HG03064 (cell line): ENCODE measurements around the gene OR13A1.
"Not testable (repeated sequence)": the region's sequence is repeated elsewhere in the genome, so short reads cannot be mapped to it uniquely, and the experiment has no call there.

Experiments used
- ATAC-seq: cut with Tn5 transposase; IDR thresholded peaks from one replicate; pipeline ENCODE4 v1.9.1; 2021; ENCODE audit warnings: low read depth; ENCODE audit not compliant: unreplicated experiment

OR13A1 gene

DNA sequence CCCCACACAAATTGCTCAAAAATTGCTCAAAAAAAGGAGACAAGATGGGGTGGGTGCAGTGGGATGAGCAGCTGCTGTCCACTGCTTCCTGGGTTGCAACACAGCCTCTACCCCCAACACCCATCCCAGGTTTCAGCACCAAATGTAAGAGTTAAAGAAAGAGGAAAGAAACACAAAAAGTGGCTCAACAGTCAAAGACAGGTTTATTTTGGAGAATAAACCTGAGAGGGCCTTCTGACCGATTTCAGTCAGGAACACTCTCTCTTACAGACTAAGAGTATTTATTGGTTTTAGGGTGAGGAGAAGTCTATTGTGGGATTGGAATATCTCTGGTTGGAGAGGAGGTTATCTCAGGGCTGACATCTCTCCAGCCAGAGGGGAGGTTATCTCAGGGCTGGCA, 28.4 kb downstream of the OR13A1 start:
- ATAC-seq, result no peak

DNA sequence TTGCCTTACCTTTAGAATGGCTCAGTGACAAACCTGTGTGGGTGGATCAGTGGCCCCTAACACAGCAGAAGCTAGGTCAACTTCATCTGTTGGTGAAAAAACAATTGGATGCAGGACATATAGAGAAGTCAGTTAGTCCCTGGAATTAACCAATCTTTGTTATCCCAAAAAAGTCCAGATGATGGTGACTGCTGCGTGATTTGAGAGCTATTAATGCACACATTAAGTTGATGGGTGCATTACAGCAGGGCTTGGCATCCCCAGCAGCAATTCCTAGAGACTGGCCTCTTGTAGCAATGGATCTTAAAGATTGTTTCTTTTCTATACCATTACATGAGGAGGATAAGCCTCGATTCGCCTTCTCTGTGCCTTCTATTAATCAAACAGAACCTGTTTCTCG, 33.3 kb downstream of the OR13A1 start:
- ATAC-seq, result no peak

GRCh38 chr10:45280113-45280760, 35.2 kb downstream of the OR13A1 start:
- ATAC-seq, result no peak

DNA sequence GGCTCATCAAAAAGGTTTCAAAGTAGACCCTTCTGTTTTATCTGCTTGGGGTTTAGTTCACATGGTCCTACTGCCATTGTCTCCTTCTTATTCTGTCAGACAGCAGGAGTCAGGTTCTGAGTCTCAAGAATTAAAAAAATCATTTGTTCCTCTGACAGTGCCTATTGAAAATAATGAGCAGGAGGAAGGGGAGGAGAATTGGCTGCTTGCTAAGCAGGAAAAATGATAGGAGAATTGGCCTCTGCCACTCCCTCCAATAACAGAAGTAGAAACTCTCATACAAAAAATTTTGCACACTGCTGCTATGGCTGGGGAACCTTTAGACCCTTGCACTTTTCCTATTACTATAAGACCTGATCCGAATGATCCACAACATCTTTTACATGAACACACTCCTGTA, 35.7 kb downstream of the OR13A1 start:
- ATAC-seq, result no peak

DNA sequence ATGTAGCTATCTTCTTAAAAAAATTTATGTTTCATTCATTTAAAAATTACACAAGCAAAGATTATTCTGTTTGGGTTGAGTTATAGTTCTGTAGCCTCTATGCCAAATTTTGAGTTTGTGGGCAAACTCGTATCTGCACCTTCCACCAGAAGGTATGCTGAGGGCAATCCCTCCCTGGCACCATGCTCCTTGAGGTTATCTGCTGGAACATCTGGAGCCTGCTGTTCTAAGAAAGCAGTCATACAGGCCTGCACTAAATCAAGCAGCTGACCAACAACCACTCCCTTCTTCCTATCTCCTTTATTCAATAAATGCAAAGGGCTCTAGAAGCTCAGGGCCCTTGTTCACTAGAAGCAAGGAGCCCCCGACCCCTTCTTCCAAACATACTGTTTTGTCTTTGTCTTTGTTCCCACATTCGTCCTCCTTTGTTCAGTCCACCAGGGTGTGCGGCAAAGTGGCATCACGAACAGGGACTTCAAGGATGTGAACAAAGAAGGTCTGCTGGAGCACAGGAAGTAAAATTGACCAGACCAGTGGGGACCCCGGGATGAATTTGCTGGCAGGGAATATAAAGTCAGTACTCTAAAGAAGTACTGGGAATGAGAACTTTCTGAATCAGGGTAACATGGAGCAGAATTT, 36.4 kb downstream of the OR13A1 start:
- no peak for ATAC-seq

- ATAC-seq, result not testable (repeated sequence)
These were observed 39.3 kb downstream of the OR13A1 start for GRCh38 chr10:45276146-45276545.

DNA sequence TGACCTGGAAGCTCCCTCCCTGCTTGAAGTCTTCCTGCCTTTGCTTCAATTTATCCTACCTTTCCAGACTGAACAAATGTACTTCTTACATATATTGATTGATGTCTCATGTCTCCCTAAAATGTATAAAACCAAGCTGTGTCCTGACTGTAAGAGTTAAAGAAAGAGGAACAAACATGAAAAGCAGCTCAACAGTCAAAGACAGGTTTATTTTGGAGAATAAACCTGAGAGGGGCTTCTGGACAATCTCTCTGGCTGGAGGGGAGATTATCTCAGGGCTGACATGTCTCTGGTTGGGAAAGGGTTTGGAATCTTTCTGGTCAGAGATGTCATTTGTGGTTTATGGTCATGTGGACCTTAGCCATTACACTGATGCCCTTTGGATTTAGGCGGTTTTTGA, 41.0 kb downstream of the OR13A1 start:
- no peak for ATAC-seq

DNA sequence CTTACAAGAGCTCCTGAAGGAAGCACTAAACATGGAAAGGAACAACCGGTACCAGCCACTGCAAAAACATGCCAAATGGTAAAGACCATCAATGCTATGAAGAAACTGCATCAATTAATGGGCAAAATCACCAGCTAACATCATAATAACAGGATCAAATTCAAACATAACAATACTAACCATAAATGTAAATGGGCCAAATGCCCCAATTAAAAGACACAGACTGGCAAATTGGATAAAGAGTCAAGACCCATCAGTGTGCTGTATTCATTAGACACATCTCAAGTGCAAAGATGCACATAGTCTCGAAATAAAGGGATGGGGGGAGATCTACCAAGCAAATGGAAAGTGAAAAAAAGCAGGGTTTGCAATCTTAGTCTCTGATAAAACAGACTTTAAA, 47.6 kb downstream of the OR13A1 start:
- not testable (repeated sequence) for ATAC-seq

GRCh38 chr10:45265996-45266395, 49.4 kb downstream of the OR13A1 start:
- ATAC-seq, result no peak

GRCh38 chr10:45261946-45262345, 53.5 kb downstream of the OR13A1 start:
- ATAC-seq, result no peak

- ATAC-seq, result no peak
These were observed 54.1 kb downstream of the OR13A1 start for GRCh38 chr10:45261243-45261775.

GRCh38 chr10:45260635-45261034, 54.8 kb downstream of the OR13A1 start:
- ATAC-seq, result not testable (repeated sequence)

GRCh38 chr10:45259786-45260495, 55.5 kb downstream of the OR13A1 start:
- not testable (repeated sequence) for ATAC-seq

DNA sequence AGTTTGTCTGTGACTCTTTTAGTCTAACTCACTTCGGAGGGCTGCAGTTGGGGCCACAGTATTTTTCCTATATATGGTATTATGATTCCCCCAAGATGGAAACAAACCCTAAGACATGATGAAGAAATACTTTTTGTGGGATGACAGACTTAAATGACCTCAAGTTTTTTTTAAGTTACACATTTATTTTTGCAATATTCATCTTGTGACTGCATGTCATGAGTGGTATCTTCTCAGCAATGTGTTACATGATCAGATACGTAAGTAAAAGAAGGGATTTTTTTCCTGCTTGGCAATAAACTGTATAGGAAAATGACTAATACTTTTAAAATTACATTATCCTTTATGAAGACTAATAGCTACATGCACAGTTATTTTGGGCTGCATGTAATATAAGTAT, 57.8 kb downstream of the OR13A1 start:
- ATAC-seq, result no peak

- no peak for ATAC-seq
These were observed 59.2 kb downstream of the OR13A1 start for GRCh38 chr10:45256246-45256645.

- no peak for ATAC-seq
These were observed 59.7 kb downstream of the OR13A1 start for GRCh38 chr10:45255706-45256105.

DNA sequence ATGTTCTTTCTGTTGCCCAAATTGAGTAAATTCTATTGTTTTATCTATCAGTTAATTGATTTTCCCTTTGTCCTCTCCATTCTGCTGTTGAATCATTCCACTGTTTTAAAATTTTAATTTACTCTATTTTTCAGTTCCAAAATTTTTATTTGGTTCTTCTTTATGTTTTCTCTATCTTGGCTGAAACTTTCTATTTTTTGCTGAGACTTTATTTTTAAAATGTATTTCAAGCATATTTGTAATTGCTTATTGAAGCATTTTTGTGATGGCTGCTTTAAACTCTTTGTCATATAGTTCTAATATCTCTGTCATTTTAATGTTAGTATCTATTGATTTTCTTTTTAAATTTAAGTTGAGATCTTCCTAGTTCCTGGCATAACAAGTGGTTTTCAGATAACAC, 60.5 kb downstream of the OR13A1 start:
- no peak for ATAC-seq

DNA sequence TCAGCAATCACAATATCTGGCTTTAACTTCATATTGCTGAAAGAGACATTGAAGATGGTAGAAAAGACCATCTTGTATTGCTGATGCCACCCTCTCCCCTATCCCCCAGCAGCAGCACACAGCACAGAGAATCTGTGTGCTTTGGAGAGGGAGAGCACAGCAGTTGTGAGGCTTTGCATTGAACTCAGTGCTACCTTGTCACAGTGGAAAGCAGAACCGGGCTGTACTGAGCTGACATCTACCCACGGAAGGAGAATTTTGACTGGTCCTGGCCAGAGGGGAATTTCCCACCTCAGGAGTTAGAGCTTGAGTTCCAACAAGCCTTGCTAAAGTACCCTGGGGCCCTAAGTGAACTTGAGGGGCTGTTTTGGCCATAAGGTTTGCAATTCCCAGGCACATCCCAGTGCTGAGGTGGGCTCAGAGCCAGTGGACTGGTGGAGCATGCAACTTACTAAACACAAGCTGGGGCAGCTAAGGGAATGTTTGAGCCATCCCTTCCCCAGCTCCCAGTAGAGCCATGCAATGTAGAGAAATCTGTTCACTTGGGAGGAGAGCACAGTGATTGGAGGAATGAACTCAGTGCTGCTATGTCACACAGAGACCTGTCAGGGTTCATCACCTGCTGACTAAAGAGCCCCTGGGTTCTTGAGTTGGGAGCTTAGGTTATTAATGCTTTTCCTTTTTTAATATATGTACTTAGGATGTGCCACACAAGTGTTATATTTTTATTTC, 62.1 kb downstream of the OR13A1 start:
- ATAC-seq, result no peak
